Testis (tissue), 3 donors: Measurements from ENCODE around the gene SH2D3C. TPM values are rescaled to one million over a fixed set of nuclear protein-coding genes. Genes with fewer than 3 reads are reported as not detected.

Experiments used
- DNase-seq: peaks from one replicate; pipeline ENCODE4 v3.0.0-alpha.2; 2019
- H3K27ac ChIP-seq, 2 donors: fragments of 200-600 bp; sonication (generic); one replicate each; pipeline ENCODE4 v1.5.1; 2019
- H3K27me3 ChIP-seq: fragments of 200-600 bp; sonication (generic); one replicate; pipeline ENCODE4 v1.5.1; 2019
- H3K36me3 ChIP-seq: fragments of 200-600 bp; sonication (generic); one replicate; pipeline ENCODE4 v1.5.1; 2017; ENCODE audit warnings: low read depth; ENCODE audit errors: missing control alignments
- H3K4me1 ChIP-seq: fragments of 200-600 bp; sonication (generic); one replicate; pipeline ENCODE4 v1.5.1; 2019
- H3K4me3 ChIP-seq, 2 donors: fragments of 200-600 bp; sonication (generic); one replicate each; pipeline ENCODE4 v1.5.1; 2017 to 2019
- H3K9me3 ChIP-seq: fragments of 200-600 bp; sonication (generic); one replicate; pipeline ENCODE4 v1.5.1; 2017
- CTCF ChIP-seq, 3 experiments: fragments of 450-650 bp in 2 of 3; fragments of 200-600 bp in 1 of 3; sonication (generic) in 1 of 3; IDR thresholded peaks; one replicate each; pipeline ENCODE4 v1.5.1; 2016 to 2019; ENCODE audit warnings: antibody characterized with exemption in 3 of 3, mild to moderate bottlenecking in 2 of 3, moderate library complexity in 1 of 3
- POLR2A ChIP-seq: fragments of 450-650 bp; IDR thresholded peaks from one replicate; pipeline ENCODE4 v1.6.1; 2017; ENCODE audit warnings: antibody characterized with exemption, mild to moderate bottlenecking, moderate library complexity
- WGBS, 2 donors: methylation state at CpG; one replicate each; pipeline ENCODE4 v1.1.5; 2018; 5-methylcytosine and 5-hydroxymethylcytosine counted together
- intact Hi-C: fragments of 100-400 bp; cut with DNase I; formaldehyde crosslinking; loops from one replicate; pipeline ENCODE4 v1.15.1; 2023; ENCODE audit warnings: low total_unique reads
- polyA plus RNA-seq: library from polyadenylated mRNA; stranded (reverse); fragments of 350-450 nt; fragmentation: Illumina TruSeq; extraction: RNeasy Lipid Tissue Mini Kit (QIAGEN cat#74804); gene quantifications from one replicate; pipeline ENCODE4 v1.2.3, GENCODE V29; 2014; ENCODE audit warnings: low read depth, low replicate concordance; ENCODE audit not compliant: insufficient read depth
- total RNA-seq, 2 donors: library from RNA; depleted of rRNA; stranded (reverse); fragments of >200 nt; gene quantifications; one replicate each; pipeline ENCODE4 v1.2.3, GENCODE V29; 2016

Gene SH2D3C
- total and polyA plus RNA-seq, 3 donors from 2014 or later: 6.6 to 9.6 (median 8.8) TPM

GRCh38 chr9:127812011-127812410 lies 33.5 kb upstream of the SH2D3C start:
- intact Hi-C loops: no loop called here
- DNase-seq: no peak
- H3K27ac ChIP-seq: no peak overlapping the region
- H3K9me3 ChIP-seq: no peaks in the 10 kb centered on the region
- no peak overlapping the region for H3K4me3 ChIP-seq
- peaks cover 4% of the 10 kb centered on the region for H3K4me1 ChIP-seq
- WGBS, 2 donors: 77 to 78% methylated on average over 6 of the region's 6 CpGs
- H3K36me3 ChIP-seq: no peaks in the 10 kb centered on the region
- no peak for TF ChIP-seq CTCF (IDR thresholded peaks at IDR 0.05)
- TF ChIP-seq POLR2A: no peak
- H3K27me3 ChIP-seq: no peaks in the 10 kb centered on the region

- Histone ChIP-seq H3K27ac (no peak overlapping the region), H3K9me3 (no peaks in the 10 kb centered on the region), H3K4me3 (peak overlapping the region in 1 of 2 donors; percentile 41), H3K4me1 (peaks cover 4% of the 10 kb centered on the region), H3K27me3 (no peaks in the 10 kb centered on the region), H3K36me3 (no peaks in the 10 kb centered on the region)
- TF ChIP-seq POLR2A (no peak), CTCF (IDR thresholded peaks at IDR 0.05) (no peak)
- WGBS, 2 donors: 86 to 95% methylated on average over 7 to 10 of the region's 10 CpGs
- intact Hi-C loops: no loop called here
- DNase-seq: no peak
These were observed 32.1 kb upstream of the SH2D3C start for GRCh38 chr9:127810378-127811187.

DNA sequence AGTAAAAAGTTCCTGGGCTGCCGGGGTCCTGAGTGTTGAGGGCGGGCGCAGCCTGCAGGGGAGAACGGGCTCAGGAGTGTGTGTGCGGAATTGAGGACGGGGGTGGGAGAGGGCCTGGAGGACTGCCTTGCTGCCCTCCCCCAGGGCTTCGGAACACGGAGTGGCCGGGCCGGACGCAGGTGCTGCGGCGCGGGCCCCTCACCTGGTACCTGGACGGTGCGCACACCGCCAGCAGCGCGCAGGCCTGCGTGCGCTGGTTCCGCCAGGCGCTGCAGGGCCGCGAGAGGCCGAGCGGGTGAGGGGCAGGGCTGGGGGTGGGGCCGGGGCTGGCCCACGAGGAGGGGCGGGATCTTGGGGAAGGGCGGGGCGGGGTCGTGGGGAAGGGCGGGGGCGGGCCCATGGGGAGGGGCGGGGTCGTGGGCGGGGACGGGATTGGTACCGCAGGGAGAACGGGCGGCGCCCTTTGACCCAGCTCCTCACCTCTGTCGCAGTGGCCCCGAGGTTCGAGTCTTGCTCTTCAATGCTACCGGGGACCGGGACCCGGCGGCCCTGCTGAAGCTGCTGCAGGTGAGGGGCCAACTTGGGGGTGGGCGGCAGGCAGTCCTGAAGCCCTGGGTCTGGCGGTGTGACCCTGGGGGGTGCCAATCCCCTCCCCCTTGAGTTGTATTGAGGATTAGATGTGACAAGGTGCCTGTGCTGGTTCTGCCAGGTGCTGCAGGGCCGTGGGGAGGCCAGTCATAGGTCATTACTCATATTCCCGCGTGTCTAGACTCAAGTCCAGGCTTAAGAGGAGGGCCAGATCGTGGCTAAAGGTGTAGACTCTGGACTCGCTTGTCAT lies 31.3 kb upstream of the SH2D3C start:
- Histone ChIP-seq H3K27me3 (no peaks in the 10 kb centered on the region), H3K9me3 (no peaks in the 10 kb centered on the region), H3K4me3 (peak overlapping the region in 1 of 2 donors; percentile 41), H3K4me1 (peaks cover 4% of the 10 kb centered on the region), H3K27ac (no peak overlapping the region), H3K36me3 (no peaks in the 10 kb centered on the region)
- intact Hi-C loops: no loop called here
- no peak for TF ChIP-seq POLR2A
- no peak for TF ChIP-seq CTCF (IDR thresholded peaks at IDR 0.05)
- 54 to 82% methylated on average over 22 to 49 of the region's 57 CpGs for WGBS, 2 donors
- no peak for DNase-seq

GRCh38 chr9:127809002-127809539 lies 30.6 kb upstream of the SH2D3C start:
- Histone ChIP-seq H3K36me3 (no peaks in the 10 kb centered on the region), H3K9me3 (no peaks in the 10 kb centered on the region), H3K4me1 (peaks cover 9% of the 10 kb centered on the region), H3K4me3 (peak overlapping the region in 1 of 2 donors; percentile 41), H3K27ac (no peak overlapping the region), H3K27me3 (no peaks in the 10 kb centered on the region)
- intact Hi-C loops: no loop called here
- WGBS, 2 donors: 66 to 67% methylated on average over 6 to 8 of the region's 9 CpGs
- DNase-seq: no peak
- TF ChIP-seq CTCF (IDR thresholded peaks at IDR 0.05): no peak
- TF ChIP-seq POLR2A: no peak
